HepG2 (cell line): ENCODE measurements around the gene ADAMTS12. TPM values are rescaled to one million over a fixed set of nuclear protein-coding genes. Genes with fewer than 3 reads are reported as not detected.
A peak's percentile ranks its signal among the peaks of the same experiment; 100 is the strongest.

Experiments
- CHCHD3 ChIP-seq: sonication (generic); formaldehyde crosslinking; IDR thresholded peaks from 2 replicates; pipeline ENCODE4 v1.8.0; 2022; ENCODE audit warnings: mild to moderate bottlenecking, missing genetic modification reagents, moderate library complexity
- CREBL2 ChIP-seq: sonication (generic); formaldehyde crosslinking; IDR thresholded peaks from 2 replicates; pipeline ENCODE4 v1.8.1; 2023; ENCODE audit warnings: missing genetic modification reagents, mild to moderate bottlenecking, borderline replicate concordance
- FLYWCH1 ChIP-seq: sonication (generic); formaldehyde crosslinking; IDR thresholded peaks from 2 replicates; pipeline ENCODE4 v1.8.1; 2023; ENCODE audit warnings: mild to moderate bottlenecking, missing genetic modification reagents
- FOSL1 ChIP-seq: sonication (generic); formaldehyde crosslinking; IDR thresholded peaks from 2 replicates; pipeline ENCODE4 v1.9.0; 2021; ENCODE audit warnings: missing genetic modification reagents, borderline replicate concordance
- HDAC6 ChIP-seq: fragments of 200-600 bp; sonication (generic); IDR thresholded peaks from 2 replicates; pipeline ENCODE4 v1.7.0; 2017; ENCODE audit warnings: mild to moderate bottlenecking, antibody characterized with exemption, low read length, low read depth
- ISX ChIP-seq: sonication (generic); formaldehyde crosslinking; conservative IDR thresholded peaks from 2 replicates; pipeline ENCODE4 v1.5.0; 2020; ENCODE audit warnings: missing genetic modification reagents
- LCORL ChIP-seq, 2 experiments: fragments of 450-650 bp in 1 of 2; sonication (generic) in 1 of 2; formaldehyde crosslinking in 1 of 2; IDR thresholded peaks; 2 replicates each; pipeline versions ENCODE4 v1.5.0 to v1.6.1; 2017 to 2020; ENCODE audit warnings: antibody characterized with exemption in 1 of 2, missing genetic modification reagents in 1 of 2
- MTF1 ChIP-seq: sonication (generic); formaldehyde crosslinking; IDR thresholded peaks from 2 replicates; pipeline ENCODE4 v1.5.0; 2020; ENCODE audit warnings: missing genetic modification reagents
- NFATC3 ChIP-seq: sonication (generic); formaldehyde crosslinking; IDR thresholded peaks from 2 replicates; pipeline ENCODE4 v1.5.1; 2020; ENCODE audit warnings: mild to moderate bottlenecking, missing genetic modification reagents
- NFIC ChIP-seq: IDR thresholded peaks from 2 replicates; pipeline ENCODE4 v1.6.1; 2012; ENCODE audit warnings: mild to moderate bottlenecking, low read length, inconsistent platforms
- ONECUT2 ChIP-seq: sonication (generic); formaldehyde crosslinking; IDR thresholded peaks from 2 replicates; pipeline ENCODE4 v1.4.0; 2020; ENCODE audit warnings: missing genetic modification reagents
- PATZ1 ChIP-seq: sonication (generic); formaldehyde crosslinking; IDR thresholded peaks from 2 replicates; pipeline ENCODE4 v1.4.0; 2020; ENCODE audit warnings: missing genetic modification reagents
- PITX1 ChIP-seq: sonication (generic); formaldehyde crosslinking; IDR thresholded peaks from 2 replicates; pipeline ENCODE4 v1.5.1; 2020; ENCODE audit warnings: mild to moderate bottlenecking, missing genetic modification reagents
- SALL1 ChIP-seq: sonication (generic); formaldehyde crosslinking; IDR thresholded peaks from 2 replicates; pipeline ENCODE4 v1.8.0; 2022; ENCODE audit warnings: mild to moderate bottlenecking, missing genetic modification reagents
- SCMH1 ChIP-seq: sonication (generic); formaldehyde crosslinking; IDR thresholded peaks from 2 replicates; pipeline ENCODE4 v1.9.0; 2021; ENCODE audit warnings: missing genetic modification reagents, mild to moderate bottlenecking, borderline replicate concordance
- SP5 ChIP-seq: IDR thresholded peaks from 2 replicates; pipeline ENCODE4 v1.6.1; 2016; ENCODE audit warnings: low read depth, borderline replicate concordance
- TMF1 ChIP-seq: sonication (generic); formaldehyde crosslinking; IDR thresholded peaks from 2 replicates; pipeline ENCODE4 v1.8.1; 2022; ENCODE audit warnings: low read depth, missing genetic modification reagents
- ZBTB26 ChIP-seq: IDR thresholded peaks from 2 replicates; pipeline ENCODE4 v1.6.1; 2016; ENCODE audit warnings: missing compliant biosample characterization, missing genetic modification reagents, borderline replicate concordance
- ZFY ChIP-seq: sonication (generic); formaldehyde crosslinking; IDR thresholded peaks from 2 replicates; pipeline ENCODE4 v1.4.0; 2020; ENCODE audit warnings: missing genetic modification reagents
- ZIK1 ChIP-seq: sonication (generic); formaldehyde crosslinking; IDR thresholded peaks from 2 replicates; pipeline ENCODE4 v1.5.0; 2020; ENCODE audit warnings: mild to moderate bottlenecking, low read depth, missing genetic modification reagents, borderline replicate concordance
- ZMYM2 ChIP-seq: sonication (generic); formaldehyde crosslinking; IDR thresholded peaks from 2 replicates; pipeline ENCODE4 v1.8.0; 2022; ENCODE audit warnings: mild to moderate bottlenecking, missing genetic modification reagents
- ZNF17 ChIP-seq: sonication (generic); formaldehyde crosslinking; IDR thresholded peaks from 2 replicates; pipeline ENCODE4 v1.5.0; 2020; ENCODE audit warnings: mild to moderate bottlenecking, missing genetic modification reagents
- ZNF34 ChIP-seq: sonication (generic); formaldehyde crosslinking; IDR thresholded peaks from 2 replicates; pipeline ENCODE4 v1.4.0; 2020; ENCODE audit warnings: mild to moderate bottlenecking, missing genetic modification reagents, borderline replicate concordance
- ZNF441 ChIP-seq: sonication (generic); formaldehyde crosslinking; IDR thresholded peaks from 2 replicates; pipeline ENCODE4 v1.7.0; 2021; ENCODE audit warnings: missing genetic modification reagents, borderline replicate concordance
- ZNF451 ChIP-seq: sonication (generic); formaldehyde crosslinking; IDR thresholded peaks from 2 replicates; pipeline ENCODE4 v1.5.0; 2020; ENCODE audit warnings: mild to moderate bottlenecking, missing genetic modification reagents
- ZNF510 ChIP-seq: sonication (generic); formaldehyde crosslinking; IDR thresholded peaks from 2 replicates; pipeline ENCODE4 v1.4.0; 2020; ENCODE audit warnings: low read depth, mild to moderate bottlenecking, missing genetic modification reagents
- ZNF543 ChIP-seq: sonication (generic); formaldehyde crosslinking; IDR thresholded peaks from 2 replicates; pipeline ENCODE4 v1.4.0; 2020; ENCODE audit warnings: mild to moderate bottlenecking, missing genetic modification reagents
- ZNF569 ChIP-seq: sonication (generic); formaldehyde crosslinking; IDR thresholded peaks from 2 replicates; pipeline ENCODE4 v1.5.0; 2020; ENCODE audit warnings: mild to moderate bottlenecking, missing genetic modification reagents, moderate library complexity, borderline replicate concordance
- ZNF660 ChIP-seq: sonication (generic); formaldehyde crosslinking; IDR thresholded peaks from 2 replicates; pipeline ENCODE4 v1.5.1; 2020; ENCODE audit warnings: mild to moderate bottlenecking, low read depth, missing genetic modification reagents, borderline replicate concordance
- ZNF7 ChIP-seq: IDR thresholded peaks from 2 replicates; pipeline ENCODE4 v1.6.1; 2016; ENCODE audit warnings: missing biosample characterization, missing genetic modification reagents
- ZNF713 ChIP-seq: sonication (generic); formaldehyde crosslinking; IDR thresholded peaks from 2 replicates; pipeline ENCODE4 v1.4.0; 2020; ENCODE audit warnings: mild to moderate bottlenecking, missing genetic modification reagents
- ZNF841 ChIP-seq: sonication (generic); formaldehyde crosslinking; IDR thresholded peaks from 2 replicates; pipeline ENCODE4 v1.8.1; 2023; ENCODE audit warnings: missing genetic modification reagents, borderline replicate concordance
- polyA plus RNA-seq, 8 experiments: library from polyadenylated mRNA; depleted of rRNA in 3 of 8; stranded (reverse) in 7 of 8; unstranded in 1 of 8; fragments of >200 nt; fragmentation: Illumina TruSeq in 4 of 8; extraction: Trizol in 4 of 8; gene quantifications; 2 replicates each; pipeline versions ENCODE4 v1.2.1 to v1.2.3, GENCODE V29; 2011 to 2016; ENCODE audit warnings: low read depth in 4 of 8, missing spikeins in 1 of 8, mixed read lengths in 1 of 8; ENCODE audit not compliant: insufficient read depth in 1 of 8
- total RNA-seq, 5 experiments: library from RNA; depleted of rRNA; stranded (reverse); fragments of >200 nt; fragmentation: Illumina TruSeq; extraction: Trizol; gene quantifications; 2 replicates each; pipeline ENCODE4 v1.2.3, GENCODE V29; 2016; ENCODE audit warnings: low read depth in 1 of 5

Gene ADAMTS12
- total and polyA plus RNA-seq, 2 of the 13 experiments (the other 11 are each of a cell fraction or from before 2014, with no cell fraction given) = 0.03 TPM; not detected in 1

GRCh38 chr5:33582417-33582816, 309.4 kb downstream of the ADAMTS12 start (continued):
- no peak; the same call in 1 of the 2 replicates for TF ChIP-seq PATZ1 (CRISPR knock-in tag)
- peak; percentile 87 for TF ChIP-seq ZNF7 (CRISPR knock-in tag)
- peak; percentile 70 for TF ChIP-seq SALL1 (CRISPR knock-in tag)
- no peak for TF ChIP-seq SCMH1 (CRISPR knock-in tag)
- TF ChIP-seq ZNF17 (CRISPR knock-in tag) = no peak
- no peak for TF ChIP-seq ZNF841 (CRISPR knock-in tag)
- no peak for TF ChIP-seq HDAC6
- no peak for TF ChIP-seq ZNF569 (CRISPR knock-in tag)
- no peak for TF ChIP-seq CHCHD3 (CRISPR knock-in tag)
- no peak for TF ChIP-seq ZIK1 (CRISPR knock-in tag)
- TF ChIP-seq ZNF34 = no peak
- no peak for TF ChIP-seq MTF1 (CRISPR knock-in tag)
- no peak for TF ChIP-seq ZNF441 (CRISPR knock-in tag)
- TF ChIP-seq ISX (CRISPR knock-in tag) = no peak
- no peak for TF ChIP-seq PITX1 (CRISPR knock-in tag)
- no peak for TF ChIP-seq CREBL2 (CRISPR knock-in tag)
- TF ChIP-seq LCORL (IDR thresholded peaks at IDR 0.05) = no peak; the same call in 1 of the 2 replicates
- peak; percentile 86 for TF ChIP-seq LCORL (CRISPR knock-in tag; IDR thresholded peaks at IDR 0.05)
- no peak for TF ChIP-seq SP5 (CRISPR knock-in tag)
- TF ChIP-seq TMF1 (CRISPR knock-in tag) = no peak
- TF ChIP-seq FOSL1 = no peak
- TF ChIP-seq NFATC3 (CRISPR knock-in tag) = no peak
- no peak for TF ChIP-seq FLYWCH1 (CRISPR knock-in tag)
- no peak for TF ChIP-seq ZNF510 (CRISPR knock-in tag)
- TF ChIP-seq ZFY (CRISPR knock-in tag) = no peak
- TF ChIP-seq ZNF713 = no peak
- no peak for TF ChIP-seq ZNF451 (CRISPR knock-in tag)
- TF ChIP-seq NFIC = 0 out of 2 replicates have a peak, but pooled peaks have one; percentile 40
- TF ChIP-seq ZNF543 (CRISPR knock-in tag) = no peak
- TF ChIP-seq ZNF660 (CRISPR knock-in tag) = no peak
- TF ChIP-seq ONECUT2 (CRISPR knock-in tag) = peak; percentile 99
- no peak for TF ChIP-seq ZMYM2 (CRISPR knock-in tag)
- TF ChIP-seq ZBTB26 (CRISPR knock-in tag) = no peak
